Spleen (tissue), 11 donors: ENCODE data around the gene ACACB. TPM values are rescaled to one million over a fixed set of nuclear protein-coding genes. Genes with fewer than 3 reads are reported as not detected.

Source experiments
- DNase-seq: peaks from one replicate; pipeline ENCODE4 v3.0.0-alpha.2; 2020
- H3K27ac ChIP-seq, 8 donors: fragments of 200-600 bp; sonication (generic) in 7 of 8; 1 replicate in 4 of 8; 2 replicates in 4 of 8; pipeline versions ENCODE4 v1.5.0 to v1.8.0; 2016 to 2021; ENCODE audit warnings: inconsistent platforms in 4 of 8, mild to moderate bottlenecking in 4 of 8, moderate library complexity in 1 of 8
- H3K27me3 ChIP-seq, 7 donors: fragments of 200-600 bp; sonication (generic) in 6 of 7; replicated peaks in 1 of 7; 1 replicate in 4 of 7; 2 replicates in 3 of 7; pipeline versions ENCODE4 v1.5.0 to v1.8.0; 2016 to 2021; ENCODE audit warnings: inconsistent platforms in 3 of 7, mild to moderate bottlenecking in 1 of 7
- H3K36me3 ChIP-seq, 6 donors: fragments of 200-600 bp; sonication (generic) in 5 of 6; 1 replicate in 4 of 6; 2 replicates in 2 of 6; pipeline versions ENCODE4 v1.5.0 to v1.8.0; 2016 to 2021; ENCODE audit warnings: inconsistent platforms in 2 of 6
- H3K4me1 ChIP-seq, 6 donors: fragments of 200-600 bp; sonication (generic) in 5 of 6; 1 replicate in 3 of 6; 2 replicates in 3 of 6; pipeline versions ENCODE4 v1.5.0 to v1.8.0; 2016 to 2021; ENCODE audit warnings: inconsistent platforms in 3 of 6
- H3K4me3 ChIP-seq, 8 donors: fragments of 200-600 bp; sonication (generic) in 7 of 8; 1 replicate in 4 of 8; 2 replicates in 4 of 8; pipeline versions ENCODE4 v1.5.0 to v1.8.0; 2016 to 2021; ENCODE audit warnings: inconsistent platforms in 4 of 8, mild to moderate bottlenecking in 4 of 8, moderate library complexity in 2 of 8
- H3K9me3 ChIP-seq, 8 donors: fragments of 200-600 bp; sonication (generic) in 7 of 8; 1 replicate in 4 of 8; 2 replicates in 4 of 8; pipeline versions ENCODE4 v1.5.0 to v1.8.0; 2016 to 2021; ENCODE audit warnings: inconsistent platforms in 4 of 8
- CTCF ChIP-seq, 11 experiments: fragments of 200-600 bp in 7 of 11; fragments of 450-650 bp in 4 of 11; sonication (generic) in 4 of 11; IDR thresholded peaks in 8 of 11; conservative IDR thresholded peaks in 3 of 11; 1 replicate in 7 of 11; 2 replicates in 4 of 11; pipeline versions ENCODE4 v1.4.0 to v1.8.0; 2016 to 2021; ENCODE audit warnings: antibody characterized with exemption in 11 of 11, inconsistent platforms in 4 of 11, mild to moderate bottlenecking in 1 of 11
- POLR2A ChIP-seq, 3 donors: fragments of 450-650 bp; IDR thresholded peaks; one replicate each; pipeline ENCODE4 v1.5.1; 2017; ENCODE audit warnings: antibody characterized with exemption in 3 of 3, mild to moderate bottlenecking in 1 of 3
- POLR2AphosphoS5 ChIP-seq, 3 donors: sonication (generic); formaldehyde crosslinking; IDR thresholded peaks; one replicate each; pipeline ENCODE4 v1.5.1; 2017; ENCODE audit warnings: antibody characterized with exemption in 3 of 3
- WGBS, 5 donors: extraction: QIAGEN DNeasy Blood & Tissue Kit in 3 of 5; methylation state at CpG; one replicate each; pipeline versions ENCODE4 v1.1.5 to v1.1.7; 2013 to 2018; 5-methylcytosine and 5-hydroxymethylcytosine counted together
- intact Hi-C: fragments of 100-400 bp; cut with DNase I; formaldehyde crosslinking; loops from one replicate; pipeline ENCODE4 v1.15.0; 2023; ENCODE audit warnings: low total_unique reads
- polyA plus RNA-seq, 3 donors: library from polyadenylated mRNA; stranded (reverse); fragments of 200-250 nt; gene quantifications; one replicate each; pipeline ENCODE4 v1.2.1, GENCODE V29; 2013
- total RNA-seq, 7 donors: library from RNA; depleted of rRNA in 3 of 7; stranded (reverse); fragments of >200 nt in 3 of 7; fragmentation: NEBNext Ultra II Directional in 4 of 7; extraction: Animal tissue kit (Norgen Biotek cat#: 25700) in 4 of 7; gene quantifications; one replicate each; pipeline versions ENCODE4 v1.1.0 to v1.2.1, GENCODE V29; 2016 to 2021
- donor health status: healthy with polysubstance abuse.
- donor health status: DM: no; HTN: no; CAD: no; lungs with moderate emphysema.
- donor health status: DM: no; HTN: no; CAD: no.
- donor health status: Bipolar disorder and iron deficiency.
- donor health status: healthy.
- donor health status: DM: no; HTN: no; CAD: no.
- donor health status: DM: yes; HTN: yes; CAD: no.

The ACACB gene
- total and polyA plus RNA-seq, 10 donors, result 2.8 to 111 (median 29.1) TPM

GRCh38 chr12:109178532-109178931 is 62.1 kb downstream of the ACACB start:
- Histone ChIP-seq H3K4me3 (no peak overlapping the region), H3K4me1 (no peaks in the 10 kb centered on the region), H3K36me3 (peaks cover 0 to 88% (median 21%) of the 10 kb centered on the region in 6 donors), H3K27me3 (no peaks in the 10 kb centered on the region), H3K27ac (no peak overlapping the region), H3K9me3 (peaks cover 0 to 11% (median 5%) of the 10 kb centered on the region in 8 donors)
- WGBS, 5 donors, result 62 to 86% (median 80%) methylated on average over 6 of the region's 6 CpGs
- DNase-seq, result no peak
- no peak for TF ChIP-seq POLR2AphosphoS5 (IDR thresholded peaks at IDR 0.05)
- TF ChIP-seq POLR2A (IDR thresholded peaks at IDR 0.05), result no peak
- intact Hi-C loops, result no loop called here

- Histone ChIP-seq H3K4me3 (no peak overlapping the region), H3K36me3 (peaks cover 0 to 86% (median 23%) of the 10 kb centered on the region in 6 donors), H3K4me1 (no peaks in the 10 kb centered on the region), H3K27ac (no peak overlapping the region), H3K9me3 (no peaks in the 10 kb centered on the region), H3K27me3 (no peaks in the 10 kb centered on the region)
- intact Hi-C loops, result no loop called here
- no peak for DNase-seq
- TF ChIP-seq CTCF (IDR thresholded peaks at IDR 0.05 in 8 of 11, conservative IDR thresholded peaks at IDR 0.05 in 3 of 11) (no peak), POLR2A (IDR thresholded peaks at IDR 0.05) (no peak)
- 87 to 95% (median 93%) methylated on average over 6 of the region's 6 CpGs for WGBS, 5 donors
These were observed 63.5 kb downstream of the ACACB start for GRCh38 chr12:109179927-109180326.

- Histone ChIP-seq H3K27ac (no peak overlapping the region), H3K9me3 (no peaks in the 10 kb centered on the region), H3K4me1 (no peaks in the 10 kb centered on the region), H3K4me3 (no peak overlapping the region), H3K27me3 (no peaks in the 10 kb centered on the region), H3K36me3 (peaks cover 0 to 90% (median 37%) of the 10 kb centered on the region in 6 donors)
- intact Hi-C loops, result no loop called here
- DNase-seq, result no peak
- TF ChIP-seq CTCF (IDR thresholded peaks at IDR 0.05 in 8 of 11, conservative IDR thresholded peaks at IDR 0.05 in 3 of 11) (no peak), POLR2A (IDR thresholded peaks at IDR 0.05) (no peak), POLR2AphosphoS5 (IDR thresholded peaks at IDR 0.05) (no peak)
- 93 to 97% (median 94%) methylated on average over 7 of the region's 7 CpGs for WGBS, 5 donors
These were observed 65.9 kb downstream of the ACACB start for GRCh38 chr12:109182041-109182839.

- peaks cover 0 to 90% (median 26%) of the 10 kb centered on the region in 6 donors for H3K36me3 ChIP-seq
- DNase-seq, result no peak
These were observed 69.1 kb downstream of the ACACB start for GRCh38 chr12:109185441-109185840.

More at GRCh38 chr12:109185441-109185840, 69.1 kb downstream of the ACACB start:
- 91 to 98% (median 93%) methylated on average over 12 of the region's 12 CpGs for WGBS, 5 donors
- TF ChIP-seq POLR2AphosphoS5 (IDR thresholded peaks at IDR 0.05) (no peak), CTCF (IDR thresholded peaks at IDR 0.05 in 8 of 11, conservative IDR thresholded peaks at IDR 0.05 in 3 of 11) (no peak), POLR2A (IDR thresholded peaks at IDR 0.05) (no peak)
- no peak overlapping the region for H3K4me3 ChIP-seq
- intact Hi-C loops, result no loop called here
- H3K27me3 ChIP-seq, result no peaks in the 10 kb centered on the region
- H3K27ac ChIP-seq, result no peak overlapping the region
- no peaks in the 10 kb centered on the region for H3K4me1 ChIP-seq
- H3K9me3 ChIP-seq, result no peaks in the 10 kb centered on the region
